T47D (cell line): Measurements from ENCODE around the gene PPP1R7.
"Not testable (repeated sequence)": the region's sequence is repeated elsewhere in the genome, so short reads cannot be mapped to it uniquely, and the experiment has no call there.

Experiments used
- DNase-seq, 2 experiments: peaks; one replicate each; pipeline versions ENCODE4 v3.0.0 to v3.0.0-alpha.2; 2011 to 2012; ENCODE audit warnings: low read depth in 1 of 2, low spot score in 1 of 2
- JUND ChIP-seq: IDR thresholded peaks from 2 replicates; pipeline ENCODE4 v1.6.1; 2012; ENCODE audit warnings: low read depth
- in situ Hi-C: cut with HindIII; loops from 2 replicates; pipeline ENCODE4 v1.10.0; 2016; ENCODE audit warnings: low sequenced_read_pairs, low pct_unique_long_range_greater_than_20kb

The PPP1R7 gene

GRCh38 chr2:241149925-241150659 lies at the start of gene PPP1R7:
Gene PPP1R7, plus strand, starts transcription at chr2:241150467. Its CDS starts 29 bp downstream, at chr2:241150496.
- in situ Hi-C loops = no loop called here
- peak; percentile 94 to 97 for DNase-seq
- no peak for TF ChIP-seq JUND

- no peak for TF ChIP-seq JUND
- peak; percentile 52 to 89 for DNase-seq
- in situ Hi-C loops = no loop called here
Observed at GRCh38 chr2:241102239-241102803, 47.9 kb upstream of the PPP1R7 start, which contains the start of gene MTERF4. Gene MTERF4, minus strand, starts transcription at chr2:241102287. Its CDS starts 14 bp downstream, at chr2:241102273.

- DNase-seq = no peak
- no peak for TF ChIP-seq JUND
- in situ Hi-C loops = no loop called here
Observed at GRCh38 chr2:241103176-241103595, 47.1 kb upstream of the PPP1R7 start.

- in situ Hi-C loops, DNase-seq: not testable (repeated sequence)
Observed at GRCh38 chr2:241104611-241105010, 45.7 kb upstream of the PPP1R7 start.

- in situ Hi-C loops = no loop called here
- no peak for TF ChIP-seq JUND
- DNase-seq = no peak
Observed at GRCh38 chr2:241105641-241106040, 44.6 kb upstream of the PPP1R7 start.

DNA sequence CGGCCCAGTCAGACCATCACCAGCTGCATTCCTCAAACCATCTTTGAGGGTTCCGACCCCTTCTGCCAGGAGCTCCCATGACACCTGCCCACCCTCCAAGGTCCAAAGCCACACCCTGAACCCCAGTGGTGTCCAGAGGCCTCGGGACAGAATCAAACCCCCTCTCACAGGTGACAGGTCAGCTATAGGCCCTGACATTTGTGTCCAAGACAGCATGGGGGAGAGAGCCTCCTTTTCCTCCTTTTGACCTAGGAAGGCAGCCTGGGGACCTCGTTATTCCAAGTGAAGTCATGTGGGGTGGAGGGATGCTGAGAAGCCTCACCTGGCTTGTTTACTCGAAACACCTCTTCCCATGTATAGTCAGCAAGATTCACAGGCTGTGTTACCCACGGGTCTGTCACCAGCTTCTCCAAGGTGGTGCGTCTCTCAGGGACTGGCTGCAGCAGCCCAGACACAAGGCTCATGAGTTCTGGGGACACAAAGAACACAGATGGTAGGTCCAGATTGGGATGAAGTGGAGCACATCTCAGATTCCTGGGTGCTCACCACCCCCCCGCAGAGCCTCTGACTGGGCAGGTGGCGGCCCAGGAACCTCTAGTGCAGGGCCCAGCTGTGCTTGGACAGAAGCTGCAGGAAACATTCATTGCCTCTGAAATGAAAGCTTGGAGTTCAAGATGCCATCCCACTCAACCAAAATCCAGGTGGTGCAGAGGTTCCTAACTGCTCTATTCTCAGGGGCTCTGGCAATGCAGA lies 43.1 kb upstream of the PPP1R7 start:
- no peak for DNase-seq
- TF ChIP-seq JUND = no peak
- in situ Hi-C loops = no loop called here

DNA sequence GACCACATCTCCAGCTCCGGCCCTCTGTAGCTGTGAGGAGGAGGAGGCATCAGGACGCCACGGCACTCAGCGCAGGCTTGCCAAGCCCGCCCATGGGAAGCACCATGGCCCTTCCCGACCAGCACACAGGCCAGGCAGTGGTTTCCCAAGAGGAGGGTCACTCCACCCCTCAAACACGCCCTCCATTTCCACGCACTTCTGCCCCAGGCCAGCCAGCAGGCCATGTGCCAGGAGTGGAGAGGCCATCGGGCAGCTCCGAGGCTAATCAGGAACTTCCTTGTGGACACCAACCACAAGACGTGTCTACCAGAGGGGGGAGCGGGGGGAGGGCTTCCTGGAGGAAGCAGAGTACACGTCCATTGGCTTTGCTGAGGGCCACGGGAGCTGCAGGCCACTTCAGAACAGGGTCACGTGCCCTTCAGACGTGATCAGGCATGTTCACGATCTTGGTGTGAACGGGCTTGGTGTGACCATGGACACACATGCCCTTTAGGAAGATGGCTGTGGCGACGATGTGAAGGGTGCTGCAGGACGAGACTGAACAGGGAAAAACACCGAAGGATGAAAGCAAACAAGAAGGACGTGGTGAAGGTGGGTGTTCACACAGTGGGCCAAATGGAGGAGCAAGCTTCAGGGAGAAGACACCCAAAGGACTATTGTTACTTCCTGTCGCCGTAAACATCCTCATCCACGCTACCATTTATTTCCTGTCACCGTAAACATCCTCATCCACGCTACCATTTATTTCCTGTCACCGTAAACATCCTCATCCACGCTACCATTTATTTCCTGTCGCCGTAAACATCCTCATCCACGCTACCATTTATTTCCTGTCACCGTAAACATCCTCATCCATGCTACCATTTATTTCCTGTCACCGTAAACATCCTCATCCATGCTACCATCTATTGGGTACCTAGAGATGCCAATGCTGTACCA lies 41.7 kb upstream of the PPP1R7 start:
- no peak for TF ChIP-seq JUND
- in situ Hi-C loops = no loop called here
- no peak for DNase-seq

GRCh38 chr2:241109210-241110088 lies 40.8 kb upstream of the PPP1R7 start:
- no peak for TF ChIP-seq JUND
- DNase-seq = no peak
- in situ Hi-C loops = no loop called here

DNA sequence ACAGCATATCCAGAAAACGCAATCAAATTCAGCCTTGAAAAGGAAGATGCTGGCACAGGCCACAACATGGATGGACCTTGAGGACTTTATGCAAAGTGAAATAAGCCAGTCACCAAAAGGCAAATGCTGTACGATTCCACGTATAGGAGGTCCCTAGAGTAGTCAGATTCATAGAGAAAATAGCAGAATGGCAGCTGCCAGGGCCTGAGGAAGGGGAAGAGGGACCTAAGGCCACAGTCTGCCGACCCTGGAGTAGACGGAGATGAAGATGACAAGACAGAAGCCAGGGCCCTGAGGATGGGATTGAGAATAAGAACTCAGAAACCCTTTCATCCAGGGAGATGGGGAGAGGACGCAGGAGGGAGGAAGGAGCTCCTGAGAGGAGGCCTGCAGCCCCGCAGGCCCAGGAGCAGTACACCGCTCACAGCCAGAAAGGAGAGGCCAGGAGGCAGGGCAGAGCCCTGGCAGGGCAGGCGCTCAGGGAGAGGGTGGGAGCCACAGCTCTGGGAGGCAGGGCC lies 40.1 kb upstream of the PPP1R7 start:
- DNase-seq = no peak
- TF ChIP-seq JUND = no peak
- in situ Hi-C loops = no loop called here

DNA sequence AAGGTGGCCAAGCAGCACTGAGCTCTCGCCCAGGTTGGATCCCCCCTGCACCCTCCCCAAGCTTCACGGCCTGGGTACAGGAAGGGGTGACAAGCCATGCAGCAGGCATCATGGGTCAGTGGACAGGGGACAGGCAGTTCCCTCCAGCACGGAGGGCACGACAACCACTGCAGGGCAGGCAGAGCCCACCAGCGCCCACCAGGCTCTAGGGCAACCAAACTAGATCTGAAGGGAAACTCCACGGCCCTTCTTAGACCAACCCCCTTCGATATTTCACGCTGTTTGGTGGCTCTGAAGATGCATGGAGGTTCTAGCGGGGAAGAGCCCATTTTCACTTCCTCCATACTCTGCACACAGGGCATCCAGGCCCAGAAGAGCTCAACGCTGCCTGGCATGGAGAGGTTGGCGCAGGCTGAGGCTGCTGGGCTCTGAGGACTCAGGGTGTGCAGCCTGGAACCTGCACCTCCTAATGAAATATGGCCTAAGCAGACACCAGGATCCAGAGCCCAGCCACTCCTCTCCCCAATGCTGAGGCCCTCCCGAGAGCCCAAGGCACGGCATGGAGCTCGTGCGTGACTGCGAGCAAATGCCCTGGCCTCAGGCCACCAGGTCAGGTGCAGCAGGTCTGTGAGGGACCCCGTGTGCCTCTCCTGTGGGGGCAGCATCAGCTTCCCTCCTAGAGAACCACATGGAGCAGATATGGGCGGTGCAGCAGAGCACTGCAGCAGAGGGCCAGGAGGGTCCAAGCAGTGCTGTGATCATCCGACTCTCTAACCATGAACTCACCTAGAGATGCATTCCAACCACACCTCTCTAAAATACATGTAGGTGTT lies 39.4 kb upstream of the PPP1R7 start:
- no peak for DNase-seq
- no peak for TF ChIP-seq JUND
- in situ Hi-C loops = no loop called here

DNA sequence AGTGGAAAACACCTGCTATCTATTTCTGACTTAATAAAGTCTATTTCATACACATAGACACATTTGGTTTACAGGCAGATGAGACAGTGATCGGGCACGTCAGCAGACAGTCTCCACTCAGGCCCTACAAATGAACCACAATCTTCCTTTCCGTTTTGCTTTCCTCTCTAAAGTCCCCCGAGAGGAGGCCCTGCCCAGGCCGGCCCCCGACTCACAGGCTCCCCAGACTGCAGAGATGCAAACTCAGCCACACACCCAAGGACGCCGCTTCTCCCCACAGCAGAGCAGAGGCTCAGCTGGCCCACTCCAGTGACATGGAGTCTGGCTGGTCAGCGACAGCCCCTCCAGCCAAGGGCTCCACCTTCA lies 38.8 kb upstream of the PPP1R7 start:
- in situ Hi-C loops = no loop called here
- no peak for TF ChIP-seq JUND
- DNase-seq = no peak
